Vein endothelial cell (primary cell): ENCODE results near the gene PTCSC3. TPM values are rescaled to one million over a fixed set of nuclear protein-coding genes. Genes with fewer than 3 reads are reported as not detected.

Experiments
- total RNA-seq: library from RNA; depleted of rRNA; stranded (reverse); fragments of >200 nt; gene quantifications from 2 replicates; pipeline ENCODE4 v1.2.3, GENCODE V29; 2012

Gene PTCSC3
- not detected in 2 replicates for total RNA-seq

DNA sequence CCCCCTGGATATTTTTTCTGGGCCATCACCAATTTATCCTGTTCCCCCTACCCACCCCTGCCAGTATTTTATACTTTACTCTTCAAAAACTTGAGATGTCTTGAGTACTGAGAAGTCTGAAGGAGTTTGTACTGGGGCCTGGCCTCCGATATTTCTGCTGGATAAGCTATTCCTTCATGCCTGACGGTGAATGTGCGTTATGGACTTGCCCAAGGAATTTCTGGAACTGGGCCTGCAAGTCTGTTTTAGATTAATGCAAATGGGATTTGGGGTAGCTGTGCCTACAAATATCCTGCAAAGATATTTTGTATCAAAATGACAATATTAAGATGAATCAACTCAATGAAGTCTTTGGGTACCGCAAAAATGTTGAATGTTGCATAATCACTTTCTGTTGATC lies at the start of gene PTCSC3:
PTCSC3 (minus strand) TSS at position 199 of the 400 bp plus-strand sequence.

Other genes starting within 250 kb of the PTCSC3 start
- gene MBIP, start 143.9 kb upstream of the PTCSC3 start, total RNA-seq = 9.5 and 9.9 TPM in 2 replicates